MCF 10A (cell line): ENCODE results near the gene QPCTL. TPM values are rescaled to one million over a fixed set of nuclear protein-coding genes. Genes with fewer than 3 reads are reported as not detected.

Source experiments
- Bru-seq: library from RNA; stranded (reverse); fragments of 400-500 nt; gene quantifications from one replicate; lab custom pipeline; 2021; lab: Mats Ljungman, UMichigan
- BruChase-seq, 2 experiments: library from RNA; stranded (reverse); fragments of 400-500 nt; gene quantifications; one replicate each; lab custom pipeline; 2021; lab: Mats Ljungman, UMichigan
- BruUV-seq: library from RNA; stranded (reverse); fragments of 400-500 nt; replicated peaks from 2 replicates; lab custom pipeline; 2021; lab: Mats Ljungman, UMichigan
- CTCF ChIA-PET: fragments of 300-600 bp; sonication (Branson Sonifier 250); formaldehyde crosslinking; extraction: SDS; loops from one replicate; lab custom pipeline; 2021; ENCODE audit warnings: antibody characterized with exemption, inconsistent platforms; lab: Yijun Ruan, JAX
- POLR2A ChIA-PET: fragments of 300-600, 350-650 bp; sonication (Branson Sonifier 250); formaldehyde crosslinking; extraction: SDS; loops from one replicate; lab custom pipeline; 2020; ENCODE audit warnings: antibody characterized with exemption, inconsistent platforms; lab: Yijun Ruan, JAX
- DNase-seq: peaks from one replicate; pipeline ENCODE4 v3.0.0-alpha.2; 2018; ENCODE audit not compliant: unreplicated experiment
- H3K27ac Mint-ChIP-seq: one replicate; pipeline ENCODE4 v1.8.0; 2022; ENCODE audit warnings: mild to moderate bottlenecking, low read depth, mixed read lengths; ENCODE audit not compliant: unreplicated experiment
- H3K27me3 Mint-ChIP-seq: one replicate; pipeline ENCODE4 v1.8.0; 2022; ENCODE audit warnings: mixed read lengths; ENCODE audit not compliant: insufficient read depth, unreplicated experiment
- H3K36me3 Mint-ChIP-seq: one replicate; pipeline ENCODE4 v1.8.0; 2022; ENCODE audit warnings: mild to moderate bottlenecking, moderate library complexity, mixed read lengths; ENCODE audit not compliant: insufficient read depth, unreplicated experiment
- H3K4me1 Mint-ChIP-seq: one replicate; pipeline ENCODE4 v1.8.0; 2022; ENCODE audit warnings: mixed read lengths; ENCODE audit not compliant: insufficient read depth, unreplicated experiment
- H3K4me3 Mint-ChIP-seq: one replicate; pipeline ENCODE4 v1.8.0; 2022; ENCODE audit warnings: mild to moderate bottlenecking, moderate library complexity, mixed read lengths; ENCODE audit not compliant: unreplicated experiment
- H3K9me3 Mint-ChIP-seq: one replicate; pipeline ENCODE4 v1.8.0; 2022; ENCODE audit warnings: mixed read lengths; ENCODE audit not compliant: unreplicated experiment
- CTCF ChIP-seq: fragments of 200-600 bp; IDR thresholded peaks from one replicate; pipeline ENCODE4 v1.8.0; 2022; ENCODE audit warnings: antibody characterized with exemption, mild to moderate bottlenecking; ENCODE audit not compliant: unreplicated experiment
- intact Hi-C: fragments of 100-400 bp; cut with micrococcal nuclease; formaldehyde crosslinking; loops from 2 replicates; pipeline ENCODE4 v1.14.1; 2022
- long read RNA-seq: library from polyadenylated mRNA; stranded (forward); transcript quantifications from one replicate; pipeline ENCODE4 v2.0.0, GENCODE V29; 2022
- total RNA-seq: library from RNA; stranded (reverse); gene quantifications from 2 replicates; pipeline ENCODE4 v1.2.3, GENCODE V29; 2022

Gene QPCTL
- total RNA-seq, result 14.9 and 17.3 TPM in 2 replicates
- percentile 59 among the genes with signal in this experiment for Bru-seq, nascent RNA
- percentile 57 among the genes with signal in this experiment for BruChase-seq, experiment 1, labeled RNA remaining after a 6-hour chase
- BruChase-seq, experiment 2, labeled RNA remaining after a 2-hour chase, result percentile 55 among the genes with signal in this experiment
- long read RNA-seq, partial matches to known transcripts, result 1 of 4 reads
- long read RNA-seq, other reads (novel, unspliced or antisense), result 2 of 4 reads

GRCh38 chr19:45692187-45693105 is at the start of gene QPCTL:
QPCTL (plus strand) TSS chr19:45692666; CDS start chr19:45692704, 38 bp downstream.
- Mint-ChIP-seq H3K27me3 (no peaks in the 10 kb centered on the region), H3K27ac (peak within 1 kb of the TSS; percentile 95), H3K4me1 (peaks cover 6% of the 10 kb centered on the region), H3K9me3 (no peaks in the 10 kb centered on the region), H3K4me3 (peak within 1 kb of the TSS; percentile 85), H3K36me3 (peaks cover 63% of the 10 kb centered on the region)
- TF ChIP-seq CTCF, result no peak
- POLR2A ChIA-PET, result interaction anchor here (0.6 to 7.3 kb wide), 42 partner anchors 8 to 1253 kb away, joined by 3 to 108 read pairs (median 4); partner anchors contain the start of genes BLOC1S3, CCDC61, DMPK and DMWD
- peak; percentile 100 for DNase-seq
- intact Hi-C loops, result loop anchor here (1.0 kb wide), 1 partner anchor 77 kb away; the partner anchor contains the start of gene SIX5
- BruUV-seq, result no TSS peak
- CTCF ChIA-PET, result interaction anchor here (0.5 to 3.8 kb wide), 21 partner anchors 10 to 149 kb away, joined by 3 to 42 read pairs (median 3); partner anchors contain the start of gene SIX5

GRCh38 chr19:45643024-45643926 is 49.2 kb upstream of the QPCTL start:
- H3K27me3 Mint-ChIP-seq, result no peaks in the 10 kb centered on the region
- peak; percentile 99 for TF ChIP-seq CTCF
- intact Hi-C loops, result loop anchor here (1.0 to 5.0 kb wide), 6 partner anchors 39 to 204 kb away; partner anchors contain the start of gene VASP
- H3K9me3 Mint-ChIP-seq, result no peaks in the 10 kb centered on the region
- POLR2A ChIA-PET, result interaction anchor here (0.9 to 6.2 kb wide), 10 partner anchors 9 to 147 kb away, joined by 3 to 71 read pairs (median 10); partner anchors contain the start of genes RTN2 and VASP
- peaks cover 31% of the 10 kb centered on the region for H3K4me1 Mint-ChIP-seq
- H3K4me3 Mint-ChIP-seq, result peak overlapping the region; percentile 41
- peaks cover 4% of the 10 kb centered on the region for H3K36me3 Mint-ChIP-seq
- H3K27ac Mint-ChIP-seq, result peak overlapping the region; percentile 90
- no TSS peak for BruUV-seq
- peak; percentile 87 for DNase-seq
- CTCF ChIA-PET, result interaction anchor here (0.6 to 5.3 kb wide), 27 partner anchors 12 to 1515 kb away, joined by 3 to 99 read pairs (median 4); partner anchors contain the start of gene OPA3

- Mint-ChIP-seq H3K4me3 (no peak overlapping the region), H3K9me3 (no peaks in the 10 kb centered on the region), H3K27me3 (no peaks in the 10 kb centered on the region), H3K27ac (no peak overlapping the region), H3K4me1 (peaks cover 31% of the 10 kb centered on the region), H3K36me3 (peaks cover 4% of the 10 kb centered on the region)
- POLR2A ChIA-PET, result interaction anchor here (0.9 to 6.2 kb wide), 5 partner anchors 10 to 66 kb away, joined by 3 to 71 read pairs (median 19); no protein-coding TSS in a partner anchor
- DNase-seq, result no peak
- CTCF ChIA-PET, result interaction anchor here (0.6 to 5.3 kb wide), 15 partner anchors 13 to 1514 kb away, joined by 3 to 99 read pairs (median 4); no protein-coding TSS in a partner anchor
- no TSS peak for BruUV-seq
- TF ChIP-seq CTCF, result no peak
- intact Hi-C loops, result loop anchor here (1.0 to 5.0 kb wide), 6 partner anchors 38 to 205 kb away; partner anchors contain the start of gene VASP
Observed at GRCh38 chr19:45643927-45644771, 48.3 kb upstream of the QPCTL start.
